HTR-8/SVneo (cell line): ENCODE data around the gene MBTD1.
"Not testable (repeated sequence)": the region's sequence is repeated elsewhere in the genome, so short reads cannot be mapped to it uniquely, and the experiment has no call there.

Source experiments
- DNase-seq: peaks from one replicate; pipeline ENCODE4 v3.0.0; 2011; ENCODE audit warnings: low spot score, mixed read lengths; ENCODE audit not compliant: insufficient read length
- FAIRE-seq: peaks from 2 replicates; lab custom pipeline; 2011; peaks lifted over from hg19 to GRCh38; lab: Jason Lieb, UNC

Gene MBTD1

GRCh38 chr17:51257150-51258081 lies 2.4 kb downstream of the MBTD1 start:
- FAIRE-seq: no peak

GRCh38 chr17:51256101-51256500 lies 3.7 kb downstream of the MBTD1 start:
- no peak for FAIRE-seq

More at GRCh38 chr17:51257150-51258081, 2.4 kb downstream of the MBTD1 start:
- DNase-seq: no peak

GRCh38 chr17:51255673-51256072 lies 4.2 kb downstream of the MBTD1 start:
- no peak for FAIRE-seq

More at GRCh38 chr17:51256101-51256500, 3.7 kb downstream of the MBTD1 start:
- DNase-seq: no peak

GRCh38 chr17:51251010-51251409 lies 8.8 kb downstream of the MBTD1 start:
- FAIRE-seq (no peak), DNase-seq (no peak)

More at GRCh38 chr17:51255673-51256072, 4.2 kb downstream of the MBTD1 start:
- no peak for DNase-seq

GRCh38 chr17:51250314-51250840 lies 9.5 kb downstream of the MBTD1 start:
- no peak for DNase-seq
- FAIRE-seq: no peak

GRCh38 chr17:51245535-51245934 lies 14.3 kb downstream of the MBTD1 start:
- FAIRE-seq (no peak), DNase-seq (no peak)

- no peak for DNase-seq
- no peak for FAIRE-seq
Observed at GRCh38 chr17:51244041-51244440, 15.8 kb downstream of the MBTD1 start.

GRCh38 chr17:51240275-51240674 lies 19.6 kb downstream of the MBTD1 start:
- FAIRE-seq (no peak), DNase-seq (no peak)

GRCh38 chr17:51238255-51238887 lies 21.5 kb downstream of the MBTD1 start:
- DNase-seq (no peak), FAIRE-seq (no peak)

GRCh38 chr17:51234162-51234561 lies 25.7 kb downstream of the MBTD1 start:
- FAIRE-seq (no peak), DNase-seq (no peak)

GRCh38 chr17:51231999-51232398 lies 27.9 kb downstream of the MBTD1 start:
- FAIRE-seq (no peak), DNase-seq (no peak)

- peak; percentile 36 for FAIRE-seq
- DNase-seq: no peak
Observed at GRCh38 chr17:51230306-51230705, 29.5 kb downstream of the MBTD1 start.

GRCh38 chr17:51229889-51230288 lies 30.0 kb downstream of the MBTD1 start:
- FAIRE-seq: no peak
- DNase-seq: no peak

- DNase-seq: no peak
- no peak for FAIRE-seq
Observed at GRCh38 chr17:51228161-51228560, 31.7 kb downstream of the MBTD1 start.

- DNase-seq, FAIRE-seq: not testable (repeated sequence)
Observed at GRCh38 chr17:51225523-51225922, 34.3 kb downstream of the MBTD1 start.

GRCh38 chr17:51224402-51225262 lies 35.2 kb downstream of the MBTD1 start:
- DNase-seq (no peak), FAIRE-seq (no peak)

GRCh38 chr17:51221322-51221721 lies 38.5 kb downstream of the MBTD1 start:
- DNase-seq: no peak
- FAIRE-seq: no peak

GRCh38 chr17:51217946-51218345 lies 41.9 kb downstream of the MBTD1 start:
- DNase-seq (no peak), FAIRE-seq (no peak)

- no peak for DNase-seq
- FAIRE-seq: no peak
Observed at GRCh38 chr17:51214920-51215319, 44.9 kb downstream of the MBTD1 start.

GRCh38 chr17:51203838-51204237 lies 56.0 kb downstream of the MBTD1 start:
- FAIRE-seq (no peak), DNase-seq (no peak)
